Measurements from ENCODE around the gene BCKDHA.
"Not testable (repeated sequence)": the region's sequence is repeated elsewhere in the genome, so short reads cannot be mapped to it uniquely, and the experiment has no call there.

DNA sequence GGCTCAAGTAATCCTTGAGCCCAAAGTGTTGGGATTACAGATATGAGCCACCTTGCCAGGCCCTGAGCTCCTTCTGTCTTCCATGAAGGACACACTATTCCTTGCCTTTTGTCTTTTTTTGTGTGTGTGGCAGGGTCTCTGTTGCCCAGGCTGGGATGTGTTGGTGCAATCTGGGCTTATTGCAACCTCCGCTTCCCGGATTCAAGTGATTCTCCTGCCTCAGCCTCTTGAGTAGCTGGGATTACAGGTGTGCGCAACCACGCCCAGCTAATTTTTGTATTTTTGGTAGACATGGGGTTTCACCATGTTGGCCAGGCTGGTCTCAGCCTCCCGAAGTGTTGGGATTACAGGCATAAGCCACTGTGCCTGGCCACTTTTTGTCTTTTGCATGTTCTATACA is 11.2 kb downstream of the BCKDHA start:
- TF ChIP-seq, protein P1, sequence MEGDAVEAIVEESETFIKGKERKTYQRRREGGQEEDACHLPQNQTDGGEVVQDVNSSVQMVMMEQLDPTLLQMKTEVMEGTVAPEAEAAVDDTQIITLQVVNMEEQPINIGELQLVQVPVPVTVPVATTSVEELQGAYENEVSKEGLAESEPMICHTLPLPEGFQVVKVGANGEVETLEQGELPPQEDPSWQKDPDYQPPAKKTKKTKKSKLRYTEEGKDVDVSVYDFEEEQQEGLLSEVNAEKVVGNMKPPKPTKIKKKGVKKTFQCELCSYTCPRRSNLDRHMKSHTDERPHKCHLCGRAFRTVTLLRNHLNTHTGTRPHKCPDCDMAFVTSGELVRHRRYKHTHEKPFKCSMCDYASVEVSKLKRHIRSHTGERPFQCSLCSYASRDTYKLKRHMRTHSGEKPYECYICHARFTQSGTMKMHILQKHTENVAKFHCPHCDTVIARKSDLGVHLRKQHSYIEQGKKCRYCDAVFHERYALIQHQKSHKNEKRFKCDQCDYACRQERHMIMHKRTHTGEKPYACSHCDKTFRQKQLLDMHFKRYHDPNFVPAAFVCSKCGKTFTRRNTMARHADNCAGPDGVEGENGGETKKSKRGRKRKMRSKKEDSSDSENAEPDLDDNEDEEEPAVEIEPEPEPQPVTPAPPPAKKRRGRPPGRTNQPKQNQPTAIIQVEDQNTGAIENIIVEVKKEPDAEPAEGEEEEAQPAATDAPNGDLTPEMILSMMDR (IDR thresholded peaks at IDR 0.05) = not testable (repeated sequence)
- not testable (repeated sequence) for TF ChIP-seq POLR2A (IDR thresholded peaks at IDR 0.05; ENCODE audit: low read depth); POLR2AphosphoS5 (IDR thresholded peaks at IDR 0.05); EP300 (IDR thresholded peaks at IDR 0.05)

Measured in esophagus muscularis mucosa (tissue), 4 donors.